HG03280 (cell line): Measurements from ENCODE around the gene GRIK1.
"Not testable (repeated sequence)": the region's sequence is repeated elsewhere in the genome, so short reads cannot be mapped to it uniquely, and the experiment has no call there.

Experiments
- ATAC-seq: cut with Tn5 transposase; IDR thresholded peaks from one replicate; pipeline ENCODE4 v1.9.1; 2021; ENCODE audit warnings: mild to moderate bottlenecking, moderate library complexity; ENCODE audit not compliant: unreplicated experiment

Gene GRIK1

GRCh38 chr21:29624776-29625175, 315.0 kb downstream of the GRIK1 start:
- ATAC-seq = no peak

DNA sequence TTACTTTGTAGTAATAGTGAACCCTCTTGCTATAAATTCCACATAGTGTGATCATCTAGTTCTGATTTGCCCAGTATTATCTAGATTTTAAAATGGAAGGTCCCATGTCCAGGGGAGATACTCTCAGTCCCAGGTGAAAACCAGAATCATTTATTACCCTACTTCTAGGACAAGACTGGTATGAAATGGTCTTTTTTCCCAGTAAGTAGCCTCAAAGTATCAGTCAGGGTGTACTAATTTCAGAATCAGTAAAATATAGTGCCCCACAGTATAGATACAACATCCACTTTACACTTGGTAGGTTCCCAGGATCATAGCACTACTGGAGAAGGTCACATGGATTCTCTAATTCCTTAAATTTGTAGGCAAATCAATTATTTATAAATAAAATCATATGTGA, 318.3 kb downstream of the GRIK1 start:
- ATAC-seq = no peak

DNA sequence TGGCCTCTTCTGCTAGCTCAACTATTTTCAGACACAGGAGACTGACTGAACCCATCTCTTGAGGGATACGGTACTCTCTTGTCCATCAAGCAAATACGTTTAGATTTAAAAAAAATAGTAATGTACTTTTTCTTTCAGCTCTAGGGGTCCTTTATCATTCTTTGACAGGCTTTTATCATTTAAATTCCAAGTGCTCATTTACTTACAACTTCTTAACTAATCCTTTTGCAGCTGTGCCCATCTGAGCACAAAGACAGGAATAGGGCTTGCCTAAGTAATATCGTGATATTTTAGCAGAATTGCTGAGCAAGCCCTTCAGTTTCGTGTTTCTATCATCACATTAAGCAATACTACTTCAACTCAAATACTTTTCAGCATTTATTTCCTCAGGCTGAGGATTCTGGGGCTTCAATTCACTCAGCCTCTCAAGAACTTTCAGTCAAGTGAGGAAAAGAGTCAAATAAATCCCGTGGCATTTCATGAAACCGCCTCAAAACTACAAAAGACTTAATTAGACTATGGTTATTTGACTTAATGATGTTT, 323.5 kb downstream of the GRIK1 start:
- no peak for ATAC-seq

- ATAC-seq = no peak
Observed at GRCh38 chr21:29613877-29614276, 325.9 kb downstream of the GRIK1 start.

- ATAC-seq = no peak
Observed at GRCh38 chr21:29613021-29613420, 326.8 kb downstream of the GRIK1 start.

- no peak for ATAC-seq
Observed at GRCh38 chr21:29610779-29611360, 328.9 kb downstream of the GRIK1 start.

DNA sequence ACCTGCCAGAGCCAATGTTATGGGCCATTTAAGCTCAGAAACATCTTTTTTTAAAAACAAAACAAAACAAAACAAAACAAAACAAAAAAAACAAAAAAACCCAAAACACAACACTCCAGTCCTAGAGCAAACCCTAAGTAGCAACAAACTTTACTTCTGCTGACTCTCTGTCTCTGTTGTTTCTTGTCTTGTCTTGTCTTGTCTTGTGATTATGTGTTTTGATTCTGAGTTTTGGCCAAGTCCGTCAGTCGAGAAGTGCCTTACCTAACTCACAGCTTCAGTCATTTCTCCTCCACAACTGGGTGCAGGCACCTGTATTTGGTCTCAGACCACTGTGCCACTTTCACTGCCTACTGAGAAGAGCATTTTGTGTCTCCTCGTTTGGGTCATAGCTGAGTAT, 333.2 kb downstream of the GRIK1 start:
- ATAC-seq = no peak

- ATAC-seq = not testable (repeated sequence)
Observed at GRCh38 chr21:29605219-29605618, 334.6 kb downstream of the GRIK1 start.

GRCh38 chr21:29604076-29604475, 335.7 kb downstream of the GRIK1 start:
- no peak for ATAC-seq

DNA sequence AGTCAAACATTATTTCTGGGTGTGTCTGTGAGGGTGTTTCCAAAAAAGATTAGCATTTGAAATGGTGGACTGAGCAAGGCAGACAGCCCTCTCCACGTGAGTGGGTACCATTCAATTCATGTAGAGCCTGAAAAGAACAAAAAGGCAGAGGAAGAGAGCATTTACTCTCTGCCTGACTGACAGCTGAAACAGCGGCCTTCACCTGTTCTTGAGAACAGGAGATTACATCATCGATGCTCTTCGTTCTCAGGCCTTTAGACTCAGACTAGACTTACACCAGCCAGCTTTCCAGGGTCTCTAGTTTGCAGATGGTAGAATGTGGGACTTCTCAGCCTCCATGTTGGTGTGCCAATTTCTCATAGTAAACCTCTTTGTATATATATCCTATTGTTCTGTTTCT, 338.7 kb downstream of the GRIK1 start:
- no peak for ATAC-seq

DNA sequence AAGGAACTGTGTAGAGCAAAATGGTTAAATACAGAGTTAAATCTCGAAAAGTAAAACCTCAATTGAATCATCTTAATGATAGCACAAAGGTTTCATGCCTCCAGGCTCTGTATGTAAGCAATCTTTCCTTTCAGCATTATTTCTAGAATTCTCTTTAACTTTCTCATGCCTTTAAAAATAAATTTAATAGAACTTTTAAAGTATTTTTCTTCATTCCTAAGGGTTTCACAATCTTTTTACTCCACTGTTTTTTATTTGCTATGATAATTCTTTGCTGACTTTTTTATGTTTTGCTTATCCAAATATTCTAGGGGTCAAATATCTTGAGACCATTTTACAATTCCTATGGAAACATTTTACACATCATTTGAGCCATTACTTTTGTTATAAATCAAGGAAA, 353.1 kb downstream of the GRIK1 start:
- ATAC-seq = no peak

- no peak for ATAC-seq
Observed at GRCh38 chr21:29585462-29585861, 354.3 kb downstream of the GRIK1 start.

DNA sequence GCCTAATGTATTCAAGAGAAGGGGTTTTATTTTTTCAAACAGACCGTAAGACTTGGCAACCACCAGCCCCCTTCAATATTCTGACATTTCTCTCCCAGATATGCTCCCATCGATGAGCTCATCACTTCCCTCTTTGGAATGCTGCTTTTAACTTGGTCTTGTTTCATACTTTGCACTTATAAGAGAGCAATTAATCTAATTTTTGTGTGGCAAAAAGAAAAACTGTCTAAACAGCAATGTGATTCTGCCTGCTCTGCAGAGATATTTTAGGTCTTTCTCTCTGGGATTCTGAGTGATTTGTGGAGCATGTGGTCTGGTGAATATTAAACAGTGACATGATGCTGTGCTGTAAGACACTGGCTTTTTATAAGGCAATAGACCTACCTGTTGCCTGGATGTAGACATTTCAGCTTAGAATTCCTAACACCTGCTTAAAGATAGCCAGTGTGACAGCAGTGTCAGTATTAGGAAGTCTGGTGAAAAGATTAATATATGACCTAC, 356.3 kb downstream of the GRIK1 start:
- no peak for ATAC-seq

DNA sequence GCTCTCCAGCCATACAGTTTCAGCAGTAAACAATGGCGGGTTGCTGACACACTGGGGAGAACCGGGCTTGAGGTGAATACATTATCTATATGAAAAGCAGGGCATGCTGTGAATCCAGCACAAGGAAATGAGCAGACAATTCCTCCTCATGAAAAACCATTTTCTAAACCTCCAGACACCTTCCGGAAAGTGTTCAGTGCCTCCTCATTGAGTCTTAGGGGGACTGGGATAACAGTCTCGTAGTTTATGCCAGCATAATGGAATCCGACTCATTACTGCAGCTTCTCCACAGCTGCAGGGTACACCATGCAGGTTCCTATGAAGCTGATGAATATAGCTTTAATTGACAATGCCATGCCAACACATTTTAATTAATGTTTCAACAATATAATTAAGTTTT, 356.9 kb downstream of the GRIK1 start:
- ATAC-seq = no peak

GRCh38 chr21:29581393-29581792, 358.4 kb downstream of the GRIK1 start:
- no peak for ATAC-seq

- ATAC-seq = no peak
Observed at GRCh38 chr21:29580732-29581285, 359.0 kb downstream of the GRIK1 start.

- ATAC-seq = no peak
Observed at GRCh38 chr21:29578306-29578705, 361.5 kb downstream of the GRIK1 start.

DNA sequence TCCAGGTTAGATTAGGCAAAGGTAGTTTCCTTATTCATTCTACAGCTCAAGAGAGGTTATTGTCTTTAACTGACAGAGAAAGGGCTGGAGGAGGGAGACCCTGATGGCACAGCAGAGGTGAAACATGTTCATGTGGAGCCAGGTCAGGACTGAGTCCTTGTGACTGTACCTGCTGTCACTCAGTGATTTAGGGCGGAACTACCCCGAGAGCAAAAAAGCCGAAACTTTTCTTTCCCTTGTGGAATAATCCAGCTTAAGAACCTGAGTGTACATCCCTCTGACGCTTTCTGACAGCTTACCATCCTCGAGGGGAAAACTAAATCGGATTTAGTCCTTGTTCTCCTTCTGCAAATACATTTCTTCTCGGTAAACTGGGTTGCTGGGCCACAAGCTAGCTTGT, 367.8 kb downstream of the GRIK1 start:
- ATAC-seq = no peak

DNA sequence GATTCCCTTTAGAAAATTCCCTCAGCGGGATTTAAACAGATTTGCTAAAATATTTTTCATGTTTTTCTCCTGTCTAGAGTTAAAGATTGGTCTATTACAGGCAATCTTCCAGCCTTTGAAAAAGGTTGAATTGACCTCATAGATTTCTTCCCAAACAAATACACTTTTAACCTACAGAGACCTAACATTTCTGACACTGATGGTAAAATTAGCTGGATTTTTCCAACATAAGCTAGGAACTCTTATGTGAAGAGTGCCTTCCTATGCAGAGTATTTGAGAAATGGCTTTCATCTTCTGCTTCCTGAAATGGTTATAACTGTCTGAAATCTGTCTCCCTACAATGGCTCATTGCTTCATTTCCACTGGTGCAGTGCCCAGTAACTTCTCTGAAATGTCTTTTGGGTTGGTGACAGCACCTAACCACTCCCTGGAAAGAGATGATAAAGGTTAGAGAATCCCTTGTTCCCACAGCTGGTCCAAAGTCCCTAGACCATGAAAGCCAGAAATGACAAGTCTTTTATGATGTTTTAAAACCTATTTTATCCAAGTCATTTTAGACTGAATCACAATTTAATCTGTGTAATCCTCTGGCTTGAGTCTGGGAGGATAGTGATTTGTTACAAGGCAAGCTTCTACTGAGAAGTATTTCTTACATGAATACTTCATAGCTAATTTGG, 371.6 kb downstream of the GRIK1 start:
- no peak for ATAC-seq

GRCh38 chr21:29557931-29558725, 381.7 kb downstream of the GRIK1 start:
- ATAC-seq = no peak

DNA sequence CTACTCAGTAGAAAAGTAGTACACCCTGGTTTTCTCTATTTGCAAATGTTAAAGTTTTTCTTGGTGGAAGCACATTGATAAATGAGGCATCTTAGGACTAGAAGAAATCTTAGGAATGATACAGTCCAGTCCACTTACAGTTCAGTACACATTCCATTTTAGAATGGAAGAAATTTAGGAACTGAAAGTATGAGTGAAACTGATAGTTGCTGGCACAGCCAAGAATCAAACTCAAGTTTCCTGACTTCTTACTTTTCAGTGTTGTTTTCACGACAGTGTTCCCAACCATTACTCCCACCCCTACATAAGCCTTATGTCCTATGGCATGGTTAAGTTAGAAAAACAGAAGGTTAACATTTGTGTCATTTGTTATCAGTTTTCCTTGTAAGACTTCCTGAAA, 382.6 kb downstream of the GRIK1 start:
- ATAC-seq = no peak
